ENCODE measurements around the gene BRINP2.

BRINP2 gene

DNA sequence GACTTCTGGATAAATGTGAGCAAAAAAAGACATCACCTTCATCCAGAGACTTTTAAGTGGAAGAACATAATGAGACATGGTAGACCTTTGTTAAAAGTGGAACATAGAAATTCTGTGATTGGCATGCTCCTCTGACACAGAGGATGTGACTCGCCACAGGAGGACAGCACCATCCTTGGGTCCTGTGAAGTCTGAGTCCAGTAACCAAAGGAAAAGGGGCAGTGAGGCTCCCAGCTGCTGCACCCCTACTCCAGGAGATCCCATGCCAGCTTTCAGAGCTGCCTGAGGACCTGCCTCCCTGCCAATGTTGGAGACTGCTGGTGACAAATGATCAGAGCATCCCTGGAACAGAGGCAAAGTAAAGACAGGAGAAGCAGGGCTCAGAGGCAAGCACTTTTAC is 136.2 kb downstream of the BRINP2 start:
- TF ChIP-seq, protein P1, sequence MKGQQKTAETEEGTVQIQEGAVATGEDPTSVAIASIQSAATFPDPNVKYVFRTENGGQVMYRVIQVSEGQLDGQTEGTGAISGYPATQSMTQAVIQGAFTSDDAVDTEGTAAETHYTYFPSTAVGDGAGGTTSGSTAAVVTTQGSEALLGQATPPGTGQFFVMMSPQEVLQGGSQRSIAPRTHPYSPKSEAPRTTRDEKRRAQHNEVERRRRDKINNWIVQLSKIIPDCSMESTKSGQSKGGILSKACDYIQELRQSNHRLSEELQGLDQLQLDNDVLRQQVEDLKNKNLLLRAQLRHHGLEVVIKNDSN (IDR thresholded peaks at IDR 0.05) = no peak
- TF ChIP-seq TCF12 (IDR thresholded peaks at IDR 0.05; ENCODE audit: low read depth) (no peak), EP300 (IDR thresholded peaks at IDR 0.05; ENCODE audit: borderline replicate concordance) (no peak), EGR1 (IDR thresholded peaks at IDR 0.05) (no peak), YY1 (IDR thresholded peaks at IDR 0.05; ENCODE audit: low read depth) (no peak), CREB1 (IDR thresholded peaks at IDR 0.05; ENCODE audit: low read depth) (no peak), NFIC (IDR thresholded peaks at IDR 0.05) (no peak), FOXM1 (IDR thresholded peaks at IDR 0.05; ENCODE audit: borderline replicate concordance, low read depth) (no peak), ZBTB7A (IDR thresholded peaks at IDR 0.05; ENCODE audit: low read depth) (no peak), TAF1 (IDR thresholded peaks at IDR 0.05; ENCODE audit: low read depth) (no peak), TEAD4 (IDR thresholded peaks at IDR 0.05) (no peak), CEBPB (IDR thresholded peaks at IDR 0.05) (no peak)
- TF ChIP-seq, protein P2, sequence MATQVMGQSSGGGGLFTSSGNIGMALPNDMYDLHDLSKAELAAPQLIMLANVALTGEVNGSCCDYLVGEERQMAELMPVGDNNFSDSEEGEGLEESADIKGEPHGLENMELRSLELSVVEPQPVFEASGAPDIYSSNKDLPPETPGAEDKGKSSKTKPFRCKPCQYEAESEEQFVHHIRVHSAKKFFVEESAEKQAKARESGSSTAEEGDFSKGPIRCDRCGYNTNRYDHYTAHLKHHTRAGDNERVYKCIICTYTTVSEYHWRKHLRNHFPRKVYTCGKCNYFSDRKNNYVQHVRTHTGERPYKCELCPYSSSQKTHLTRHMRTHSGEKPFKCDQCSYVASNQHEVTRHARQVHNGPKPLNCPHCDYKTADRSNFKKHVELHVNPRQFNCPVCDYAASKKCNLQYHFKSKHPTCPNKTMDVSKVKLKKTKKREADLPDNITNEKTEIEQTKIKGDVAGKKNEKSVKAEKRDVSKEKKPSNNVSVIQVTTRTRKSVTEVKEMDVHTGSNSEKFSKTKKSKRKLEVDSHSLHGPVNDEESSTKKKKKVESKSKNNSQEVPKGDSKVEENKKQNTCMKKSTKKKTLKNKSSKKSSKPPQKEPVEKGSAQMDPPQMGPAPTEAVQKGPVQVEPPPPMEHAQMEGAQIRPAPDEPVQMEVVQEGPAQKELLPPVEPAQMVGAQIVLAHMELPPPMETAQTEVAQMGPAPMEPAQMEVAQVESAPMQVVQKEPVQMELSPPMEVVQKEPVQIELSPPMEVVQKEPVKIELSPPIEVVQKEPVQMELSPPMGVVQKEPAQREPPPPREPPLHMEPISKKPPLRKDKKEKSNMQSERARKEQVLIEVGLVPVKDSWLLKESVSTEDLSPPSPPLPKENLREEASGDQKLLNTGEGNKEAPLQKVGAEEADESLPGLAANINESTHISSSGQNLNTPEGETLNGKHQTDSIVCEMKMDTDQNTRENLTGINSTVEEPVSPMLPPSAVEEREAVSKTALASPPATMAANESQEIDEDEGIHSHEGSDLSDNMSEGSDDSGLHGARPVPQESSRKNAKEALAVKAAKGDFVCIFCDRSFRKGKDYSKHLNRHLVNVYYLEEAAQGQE (IDR thresholded peaks at IDR 0.05; ENCODE audit: low read depth) = no peak
- TF ChIP-seq, protein P3, sequence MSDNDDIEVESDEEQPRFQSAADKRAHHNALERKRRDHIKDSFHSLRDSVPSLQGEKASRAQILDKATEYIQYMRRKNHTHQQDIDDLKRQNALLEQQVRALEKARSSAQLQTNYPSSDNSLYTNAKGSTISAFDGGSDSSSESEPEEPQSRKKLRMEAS (IDR thresholded peaks at IDR 0.05) = no peak

DNA sequence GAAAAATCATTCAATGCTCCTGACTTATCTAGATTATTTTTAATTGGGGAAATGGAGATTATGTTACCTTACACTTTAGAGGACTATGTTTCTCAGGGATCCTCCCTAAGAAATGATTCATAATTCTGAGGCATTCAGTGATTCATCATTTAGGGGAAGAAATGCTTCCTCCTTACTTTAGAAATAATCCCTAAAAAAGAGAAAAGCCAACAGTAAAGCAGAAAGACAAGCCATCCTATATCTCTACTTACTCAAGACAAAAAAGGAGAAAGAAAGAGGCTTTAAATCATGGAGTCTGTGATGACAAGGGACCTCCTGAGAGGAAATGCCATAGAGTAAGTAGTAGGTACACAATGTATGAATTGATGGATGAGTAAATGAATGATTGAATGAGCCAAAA is 137.0 kb downstream of the BRINP2 start:
- TF ChIP-seq, protein P1 (IDR thresholded peaks at IDR 0.05) = no peak
- no peak for TF ChIP-seq NFIC (IDR thresholded peaks at IDR 0.05)

DNA sequence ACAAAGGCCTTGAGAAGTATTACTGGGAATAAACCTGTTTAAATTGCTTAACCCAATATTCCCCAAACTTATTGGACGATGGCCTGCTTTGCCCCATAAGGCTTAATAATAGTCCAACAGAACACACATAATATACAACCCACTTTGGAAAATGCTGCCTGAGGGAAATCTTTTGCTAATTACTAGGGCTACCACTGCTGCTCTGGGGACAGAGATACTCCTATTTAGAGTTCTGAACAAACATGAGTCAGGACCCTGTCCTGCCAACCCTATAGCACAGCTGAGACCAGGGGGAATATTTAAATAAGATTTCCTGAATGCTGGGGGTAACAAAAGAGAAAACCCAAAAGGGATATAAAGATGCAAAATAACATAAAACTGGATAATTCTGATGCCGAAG is 139.1 kb downstream of the BRINP2 start:
- no peak for TF ChIP-seq TCF12 (IDR thresholded peaks at IDR 0.05; ENCODE audit: low read depth)
- TF ChIP-seq TAF1 (IDR thresholded peaks at IDR 0.05; ENCODE audit: low read depth) = no peak
- TF ChIP-seq EP300 (IDR thresholded peaks at IDR 0.05; ENCODE audit: borderline replicate concordance) = no peak
- no peak for TF ChIP-seq ZBTB7A (IDR thresholded peaks at IDR 0.05; ENCODE audit: low read depth)
- TF ChIP-seq, protein P3 (IDR thresholded peaks at IDR 0.05) = no peak
- TF ChIP-seq, protein P1 (IDR thresholded peaks at IDR 0.05) = no peak
- TF ChIP-seq NFIC (IDR thresholded peaks at IDR 0.05) = no peak
- TF ChIP-seq EGR1 (IDR thresholded peaks at IDR 0.05) = no peak
- TF ChIP-seq, protein P2 (IDR thresholded peaks at IDR 0.05; ENCODE audit: low read depth) = no peak
- no peak for TF ChIP-seq CREB1 (IDR thresholded peaks at IDR 0.05; ENCODE audit: low read depth)
- TF ChIP-seq YY1 (IDR thresholded peaks at IDR 0.05; ENCODE audit: low read depth) = no peak
- no peak for TF ChIP-seq CEBPB (IDR thresholded peaks at IDR 0.05)
- TF ChIP-seq FOXM1 (IDR thresholded peaks at IDR 0.05; ENCODE audit: borderline replicate concordance, low read depth) = no peak
- no peak for TF ChIP-seq TEAD4 (IDR thresholded peaks at IDR 0.05)
- no peak for TF ChIP-seq RAD21 (IDR thresholded peaks at IDR 0.05; ENCODE audit: low read depth)

DNA sequence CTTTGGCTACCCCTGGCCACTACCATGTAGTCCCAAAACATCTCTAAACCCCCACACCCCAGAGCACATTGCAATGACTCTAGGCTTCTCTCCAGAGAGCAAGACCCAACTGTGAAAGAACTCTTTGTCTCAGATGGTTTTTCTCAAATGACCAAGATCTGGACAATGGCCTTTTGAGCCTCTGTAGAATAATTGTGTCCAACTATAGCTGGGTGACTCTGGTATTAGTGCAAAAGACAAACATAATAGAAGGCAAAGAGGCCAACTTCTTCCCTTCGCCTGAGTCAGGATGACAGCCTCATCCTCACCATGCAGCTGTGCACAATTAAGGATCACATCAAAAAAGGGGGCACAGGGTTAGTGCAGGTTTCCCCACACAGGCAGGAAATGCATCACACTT is 139.6 kb downstream of the BRINP2 start:
- TF ChIP-seq RAD21 (IDR thresholded peaks at IDR 0.05; ENCODE audit: low read depth) (no peak), TEAD4 (IDR thresholded peaks at IDR 0.05) (no peak), ZBTB7A (IDR thresholded peaks at IDR 0.05; ENCODE audit: low read depth) (no peak), TCF12 (IDR thresholded peaks at IDR 0.05; ENCODE audit: low read depth) (no peak), TAF1 (IDR thresholded peaks at IDR 0.05; ENCODE audit: low read depth) (no peak), EP300 (IDR thresholded peaks at IDR 0.05; ENCODE audit: borderline replicate concordance) (no peak), YY1 (IDR thresholded peaks at IDR 0.05; ENCODE audit: low read depth) (no peak), CREB1 (IDR thresholded peaks at IDR 0.05; ENCODE audit: low read depth) (no peak)

DNA sequence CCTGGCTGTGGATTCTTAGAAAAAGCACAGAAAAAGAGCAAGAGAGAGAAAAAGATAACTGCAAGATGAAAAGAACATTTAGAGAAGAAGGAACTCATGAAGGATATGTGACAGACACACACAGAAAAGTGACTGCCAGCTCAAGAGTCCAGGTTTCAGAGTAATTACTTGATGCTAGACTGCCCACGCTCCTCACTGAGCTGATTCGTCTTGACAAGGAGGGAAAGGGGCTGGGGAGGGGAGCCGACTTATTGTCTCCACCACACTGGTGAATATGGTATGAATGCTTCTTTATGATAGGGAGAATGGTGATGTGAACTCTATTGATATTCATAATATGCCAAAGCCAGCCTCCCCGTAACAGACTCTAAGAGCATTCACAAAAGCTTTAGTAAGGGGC is 140.4 kb downstream of the BRINP2 start:
- TF ChIP-seq, protein P1 (IDR thresholded peaks at IDR 0.05) = no peak
- no peak for TF ChIP-seq YY1 (IDR thresholded peaks at IDR 0.05; ENCODE audit: low read depth)
- no peak for TF ChIP-seq ZBTB7A (IDR thresholded peaks at IDR 0.05; ENCODE audit: low read depth)
- no peak for TF ChIP-seq NFIC (IDR thresholded peaks at IDR 0.05)
- no peak for TF ChIP-seq TCF12 (IDR thresholded peaks at IDR 0.05; ENCODE audit: low read depth)
- TF ChIP-seq CREB1 (IDR thresholded peaks at IDR 0.05; ENCODE audit: low read depth) = no peak
- no peak for TF ChIP-seq TEAD4 (IDR thresholded peaks at IDR 0.05)
- TF ChIP-seq CEBPB (IDR thresholded peaks at IDR 0.05) = no peak
- TF ChIP-seq, protein P2 (IDR thresholded peaks at IDR 0.05; ENCODE audit: low read depth) = no peak
- TF ChIP-seq FOXM1 (IDR thresholded peaks at IDR 0.05; ENCODE audit: borderline replicate concordance, low read depth) = no peak
- TF ChIP-seq EGR1 (IDR thresholded peaks at IDR 0.05) = no peak
- no peak for TF ChIP-seq RAD21 (IDR thresholded peaks at IDR 0.05; ENCODE audit: low read depth)
- TF ChIP-seq, protein P3 (IDR thresholded peaks at IDR 0.05) = no peak
- TF ChIP-seq EP300 (IDR thresholded peaks at IDR 0.05; ENCODE audit: borderline replicate concordance) = no peak
- no peak for TF ChIP-seq TAF1 (IDR thresholded peaks at IDR 0.05; ENCODE audit: low read depth)
